Activated CD4-positive, alpha-beta T cell treated with anti-CD3 and anti-CD28 coated beads for 36 hours (primary cell): ENCODE data around the gene TCF25. TPM values are rescaled to one million over a fixed set of nuclear protein-coding genes. Genes with fewer than 3 reads are reported as not detected.
"Not testable (repeated sequence)": the region's sequence is repeated elsewhere in the genome, so short reads cannot be mapped to it uniquely, and the experiment has no call there.

Experiments
- ATAC-seq: fragments of 200-7000 bp; cut with Tn5 transposase; one replicate; pipeline ENCODE4 v1.10.0; 2021; ENCODE audit warnings: mild to moderate bottlenecking, moderate library complexity
- CTCF ChIA-PET: fragments of 350-600 bp; sonication (Branson Sonifier 250); formaldehyde crosslinking; loops from one replicate; lab custom pipeline; 2021; ENCODE audit warnings: antibody characterized with exemption; lab: Charles Lee
- POLR2A ChIA-PET: fragments of 350-600 bp; sonication (Branson Sonifier 250); formaldehyde crosslinking; loops from one replicate; lab custom pipeline; 2021; ENCODE audit warnings: antibody characterized with exemption, inconsistent platforms; lab: Charles Lee
- DNase-seq: peaks from one replicate; pipeline ENCODE4 v3.0.0-alpha.2; 2020
- H3K27ac Mint-ChIP-seq: one replicate; pipeline ENCODE4 v1.8.0; 2021; ENCODE audit warnings: mixed read lengths
- H3K27me3 Mint-ChIP-seq: one replicate; pipeline ENCODE4 v1.8.0; 2021; ENCODE audit warnings: mixed read lengths
- H3K36me3 Mint-ChIP-seq: one replicate; pipeline ENCODE4 v1.8.0; 2021; ENCODE audit warnings: low read depth, mixed read lengths
- H3K4me1 Mint-ChIP-seq: one replicate; pipeline ENCODE4 v1.8.0; 2021; ENCODE audit warnings: mixed read lengths
- H3K4me3 Mint-ChIP-seq: one replicate; pipeline ENCODE4 v1.8.0; 2021; ENCODE audit warnings: mild to moderate bottlenecking, moderate library complexity, mixed read lengths
- H3K9me3 Mint-ChIP-seq: one replicate; pipeline ENCODE4 v1.8.0; 2021; ENCODE audit warnings: low read depth, mixed read lengths
- intact Hi-C, 2 experiments: fragments of 100-400 bp; cut with DNase I in 1 of 2; cut with micrococcal nuclease in 1 of 2; formaldehyde crosslinking; loops; one replicate each; pipeline versions ENCODE4 v1.14.2 to v1.15.1; 2022 to 2024; cut with DNase I, micrococcal nuclease
- total RNA-seq, 2 experiments: library from RNA; stranded (reverse); gene quantifications; one replicate each; pipeline ENCODE4 v1.2.3, GENCODE V29; 2021

TCF25 gene
- total RNA-seq, 2 experiments from 2014 or later, result 122 to 133 TPM

DNA sequence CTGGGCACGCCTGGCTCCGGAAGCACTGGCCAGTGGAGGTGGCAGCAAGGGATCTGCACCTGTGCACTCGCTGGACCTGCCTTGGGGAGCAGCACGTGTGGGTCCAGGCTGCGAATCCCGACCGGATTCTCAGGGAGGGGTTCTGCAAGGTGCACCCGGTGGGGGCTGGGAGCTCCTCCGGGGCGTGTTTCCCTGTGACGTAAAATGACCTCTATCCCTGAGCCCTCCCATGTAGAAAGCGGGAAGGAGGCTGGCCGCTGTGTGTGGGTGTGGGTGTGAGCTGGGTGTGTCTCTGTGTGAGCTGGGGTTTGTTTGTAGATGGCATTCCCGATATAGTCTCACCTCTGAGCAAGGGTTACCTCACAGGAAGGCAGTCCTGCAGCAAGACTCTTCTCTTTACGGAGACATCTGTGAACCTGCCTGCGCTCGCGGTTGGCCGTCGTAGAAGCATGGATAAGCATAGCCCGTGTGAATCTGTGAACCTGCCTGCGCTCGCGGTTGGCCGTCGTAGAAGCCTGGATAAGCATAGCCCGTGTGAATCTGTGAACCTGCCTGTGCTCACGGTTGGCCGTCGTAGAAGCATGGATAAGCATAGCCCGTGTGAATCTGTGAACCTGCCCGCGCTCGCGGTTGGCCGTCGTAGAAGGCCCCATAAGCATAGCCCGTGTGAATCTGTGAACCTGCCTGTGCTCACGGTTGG, 39.6 kb upstream of the TCF25 start:
- H3K36me3 Mint-ChIP-seq, POLR2A ChIA-PET, H3K27me3 Mint-ChIP-seq, H3K27ac Mint-ChIP-seq, H3K9me3 Mint-ChIP-seq, H3K4me3 Mint-ChIP-seq, ATAC-seq, intact Hi-C loops, DNase-seq: not testable (repeated sequence)
- CTCF ChIA-PET, result interaction anchor here (0.6 kb wide), 1 partner anchor 233 kb away, joined by 3 read pairs; no protein-coding TSS in a partner anchor
- peaks cover 14% of the 10 kb centered on the region for H3K4me1 Mint-ChIP-seq

DNA sequence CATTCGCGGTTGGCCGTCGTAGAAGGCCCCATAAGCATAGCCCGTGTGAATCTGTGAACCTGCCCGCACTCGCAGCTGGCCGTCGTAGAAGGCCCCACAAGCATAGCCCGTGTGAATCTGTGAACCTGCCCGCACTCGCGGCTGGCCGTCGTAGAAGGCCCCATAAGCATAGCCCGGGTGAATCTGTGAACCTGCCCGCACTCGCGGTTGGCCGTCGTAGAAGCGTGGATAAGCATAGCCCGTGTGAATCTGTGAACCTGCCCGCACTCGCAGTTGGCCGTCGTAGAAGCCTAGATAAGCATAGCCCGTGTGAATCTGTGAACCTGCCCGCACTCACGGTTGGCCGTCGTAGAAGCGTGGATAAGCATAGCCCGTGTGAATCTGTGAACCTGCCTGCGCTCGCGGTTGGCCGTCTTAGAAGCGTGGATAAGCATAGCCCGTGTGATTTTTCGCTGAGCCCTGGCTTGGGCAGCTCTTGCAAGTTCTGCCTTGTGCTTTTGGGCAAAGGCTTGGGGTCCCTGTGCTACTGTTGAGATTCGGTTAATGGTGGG, 38.5 kb upstream of the TCF25 start:
- H3K4me1 Mint-ChIP-seq, result peaks cover 14% of the 10 kb centered on the region
- ATAC-seq, H3K27ac Mint-ChIP-seq, DNase-seq, H3K27me3 Mint-ChIP-seq, H3K36me3 Mint-ChIP-seq, POLR2A ChIA-PET, intact Hi-C loops, H3K4me3 Mint-ChIP-seq, H3K9me3 Mint-ChIP-seq, CTCF ChIA-PET: not testable (repeated sequence)

- H3K4me1 Mint-ChIP-seq, result peaks cover 16% of the 10 kb centered on the region
- intact Hi-C loops, H3K9me3 Mint-ChIP-seq, H3K27ac Mint-ChIP-seq, DNase-seq, H3K4me3 Mint-ChIP-seq, H3K27me3 Mint-ChIP-seq, H3K36me3 Mint-ChIP-seq, POLR2A ChIA-PET, ATAC-seq, CTCF ChIA-PET: not testable (repeated sequence)
Observed at GRCh38 chr16:89836484-89836883, 36.9 kb upstream of the TCF25 start.

DNA sequence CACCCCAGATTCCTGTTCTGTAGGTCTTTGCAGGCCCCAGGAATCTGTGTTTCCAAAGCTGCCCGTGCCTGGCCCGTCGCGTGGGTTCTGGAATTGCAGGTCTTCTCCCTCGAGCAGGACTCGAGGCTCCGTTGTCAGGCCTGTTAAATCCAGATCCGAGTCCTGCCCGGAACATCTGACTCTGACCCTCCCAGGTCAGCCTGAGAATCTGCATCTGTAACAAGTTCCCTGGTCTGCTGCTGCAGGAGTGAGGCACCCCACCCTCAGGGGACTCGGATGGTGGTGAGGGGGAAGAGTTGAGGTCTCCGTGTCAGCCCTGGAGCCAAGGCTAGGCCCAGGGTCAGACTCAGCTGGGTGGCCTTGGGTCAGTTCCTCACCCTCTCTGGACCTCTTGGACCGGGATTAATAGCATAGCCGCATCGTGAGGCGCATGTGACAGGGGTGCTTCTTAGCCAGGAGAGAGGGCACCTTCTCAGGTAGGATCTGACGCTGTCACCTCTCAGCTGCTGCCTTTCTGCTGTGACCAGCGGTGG, 36.3 kb upstream of the TCF25 start:
- Mint-ChIP-seq H3K27ac (peak overlapping the region; percentile 37), H3K9me3 (peaks cover 3% of the 10 kb centered on the region), H3K4me1 (peaks cover 16% of the 10 kb centered on the region), H3K4me3 (no peak overlapping the region), H3K27me3 (no peaks in the 10 kb centered on the region), H3K36me3 (no peaks in the 10 kb centered on the region)
- POLR2A ChIA-PET, result interaction anchor here (0.7 kb wide), 2 partner anchors 141 to 899 kb away, joined by 3 to 5 read pairs; no protein-coding TSS in a partner anchor
- CTCF ChIA-PET, result no interaction called here
- DNase-seq (no peak), ATAC-seq (peak; percentile 8)
- intact Hi-C loops, result no loop called here

DNA sequence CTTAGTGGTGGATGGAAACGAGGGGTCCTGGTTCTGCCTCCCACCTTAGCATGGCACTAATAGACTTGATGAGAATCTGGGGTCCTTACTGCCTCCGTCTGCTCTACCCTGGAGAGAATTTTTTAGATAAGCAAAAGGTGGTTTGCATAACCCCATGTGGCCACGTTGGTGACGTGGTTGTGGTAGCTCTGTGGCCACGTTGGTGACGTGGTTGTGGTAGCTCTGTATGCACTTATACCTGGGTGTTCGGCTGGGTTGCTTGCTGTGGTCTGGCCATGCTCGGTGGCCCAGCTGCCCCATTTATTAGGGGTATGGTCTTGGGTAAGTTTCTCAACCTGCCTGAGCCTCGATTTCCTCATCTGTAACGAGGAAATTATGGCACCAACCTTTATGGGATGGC, 32.1 kb upstream of the TCF25 start:
- H3K27ac Mint-ChIP-seq, result no peak overlapping the region
- peaks cover 24% of the 10 kb centered on the region for H3K4me1 Mint-ChIP-seq
- intact Hi-C loops, result no loop called here
- no peaks in the 10 kb centered on the region for H3K27me3 Mint-ChIP-seq
- no peaks in the 10 kb centered on the region for H3K9me3 Mint-ChIP-seq
- CTCF ChIA-PET, result no interaction called here
- H3K4me3 Mint-ChIP-seq, result no peak overlapping the region
- ATAC-seq, result peak; percentile 37
- DNase-seq, result peak; percentile 60
- no peaks in the 10 kb centered on the region for H3K36me3 Mint-ChIP-seq
- POLR2A ChIA-PET, result no interaction called here

DNA sequence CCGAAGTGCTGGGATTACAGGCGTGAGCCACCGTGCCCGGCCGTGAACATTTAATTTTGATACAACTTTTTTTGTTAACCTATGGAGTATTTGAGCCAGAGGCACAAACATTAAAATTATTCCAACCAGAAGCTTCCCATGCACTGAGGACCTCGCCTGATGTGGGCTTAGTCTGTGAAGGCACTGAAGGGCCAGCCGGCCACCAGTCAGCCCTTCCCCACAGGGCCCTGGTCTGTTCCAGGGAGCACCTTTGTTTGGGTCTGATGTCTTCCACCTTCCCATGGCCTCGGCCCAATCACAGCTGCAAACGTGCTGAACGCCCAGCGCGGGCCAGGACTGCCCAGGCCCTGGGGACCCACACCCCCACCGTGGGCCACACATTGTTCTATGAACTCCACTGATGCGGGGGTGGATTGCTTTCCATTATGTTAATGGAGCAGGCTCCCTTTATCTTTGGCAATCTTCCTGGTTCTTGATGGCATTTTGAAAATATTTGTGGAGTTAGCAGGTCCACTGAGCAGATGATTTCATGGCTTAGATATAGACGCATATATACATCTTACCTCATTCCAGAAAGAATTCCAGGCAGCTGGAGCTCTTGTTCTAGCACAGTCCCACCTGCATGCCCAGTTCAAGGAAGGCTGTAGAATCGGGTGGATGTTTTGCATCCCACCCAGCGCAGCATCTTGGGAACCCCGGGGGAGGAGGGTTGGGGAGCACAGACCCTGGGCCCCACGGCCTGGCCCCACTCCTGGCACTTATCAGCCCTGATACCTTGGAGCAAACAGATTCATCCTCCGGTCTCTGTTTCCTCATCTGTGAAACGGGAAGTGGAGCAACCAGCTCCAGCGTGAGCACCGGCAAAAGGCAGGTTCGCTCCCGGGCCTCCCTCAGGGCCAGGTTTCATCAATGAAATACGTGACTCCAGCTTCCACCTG, 30.7 kb upstream of the TCF25 start:
- ChIA-PET CTCF (no interaction called here), POLR2A (no interaction called here)
- intact Hi-C loops, result no loop called here
- no peak overlapping the region for H3K4me3 Mint-ChIP-seq
- H3K36me3 Mint-ChIP-seq, result no peaks in the 10 kb centered on the region
- H3K4me1 Mint-ChIP-seq, result peaks cover 17% of the 10 kb centered on the region
- no peaks in the 10 kb centered on the region for H3K27me3 Mint-ChIP-seq
- DNase-seq, result no peak
- H3K27ac Mint-ChIP-seq, result no peak overlapping the region
- H3K9me3 Mint-ChIP-seq, result no peaks in the 10 kb centered on the region
- ATAC-seq, result no peak

GRCh38 chr16:89843409-89844350, 29.7 kb upstream of the TCF25 start:
- ChIA-PET CTCF (no interaction called here), POLR2A (no interaction called here)
- H3K4me1 Mint-ChIP-seq, result peaks cover 11% of the 10 kb centered on the region
- H3K36me3 Mint-ChIP-seq, result no peaks in the 10 kb centered on the region
- DNase-seq (no peak), ATAC-seq (no peak)
- H3K4me3 Mint-ChIP-seq, result no peak overlapping the region
- H3K9me3 Mint-ChIP-seq, result no peaks in the 10 kb centered on the region
- intact Hi-C loops, result no loop called here
- no peaks in the 10 kb centered on the region for H3K27me3 Mint-ChIP-seq
- H3K27ac Mint-ChIP-seq, result no peak overlapping the region

- POLR2A ChIA-PET, result no interaction called here
Observed at GRCh38 chr16:89844739-89845339, 28.6 kb upstream of the TCF25 start.

DNA sequence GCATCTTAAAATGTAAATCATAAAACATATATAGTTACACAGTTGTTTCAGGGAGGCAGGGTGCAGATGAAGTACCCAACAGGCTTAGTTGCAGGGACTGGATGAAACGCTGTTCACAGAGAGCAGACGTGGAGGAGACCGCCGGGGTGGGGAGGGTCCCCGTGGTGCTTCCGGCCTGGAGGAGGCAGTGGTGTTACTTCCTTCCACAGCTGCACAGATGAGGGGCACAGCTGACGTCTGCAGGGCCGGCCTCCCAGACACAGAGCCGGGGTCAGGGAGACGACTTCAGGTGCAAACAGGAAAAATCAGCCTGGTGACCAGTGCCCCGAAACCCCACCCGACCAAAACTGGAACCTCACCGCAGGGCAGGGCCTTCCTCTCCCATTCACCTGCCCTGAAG, 28.0 kb upstream of the TCF25 start:
- ATAC-seq (peak; percentile 47), DNase-seq (peak; percentile 34)
- Mint-ChIP-seq H3K27ac (no peak overlapping the region), H3K27me3 (no peaks in the 10 kb centered on the region), H3K4me3 (no peak overlapping the region), H3K36me3 (no peaks in the 10 kb centered on the region), H3K9me3 (no peaks in the 10 kb centered on the region), H3K4me1 (peaks cover 10% of the 10 kb centered on the region)
- ChIA-PET CTCF (interaction anchor here (1.0 kb wide), 1 partner anchor 65 kb away, joined by 3 read pairs; no protein-coding TSS in a partner anchor), POLR2A (no interaction called here)
- intact Hi-C loops, result no loop called here

More at GRCh38 chr16:89844739-89845339, 28.6 kb upstream of the TCF25 start:
- Mint-ChIP-seq H3K4me3 (no peak overlapping the region), H3K9me3 (no peaks in the 10 kb centered on the region), H3K36me3 (no peaks in the 10 kb centered on the region), H3K27me3 (no peaks in the 10 kb centered on the region), H3K27ac (no peak overlapping the region), H3K4me1 (peaks cover 10% of the 10 kb centered on the region)
- CTCF ChIA-PET, result interaction anchor here (1.0 kb wide), 1 partner anchor 65 kb away, joined by 3 read pairs; no protein-coding TSS in a partner anchor
- DNase-seq (no peak), ATAC-seq (no peak)
- intact Hi-C loops, result no loop called here

DNA sequence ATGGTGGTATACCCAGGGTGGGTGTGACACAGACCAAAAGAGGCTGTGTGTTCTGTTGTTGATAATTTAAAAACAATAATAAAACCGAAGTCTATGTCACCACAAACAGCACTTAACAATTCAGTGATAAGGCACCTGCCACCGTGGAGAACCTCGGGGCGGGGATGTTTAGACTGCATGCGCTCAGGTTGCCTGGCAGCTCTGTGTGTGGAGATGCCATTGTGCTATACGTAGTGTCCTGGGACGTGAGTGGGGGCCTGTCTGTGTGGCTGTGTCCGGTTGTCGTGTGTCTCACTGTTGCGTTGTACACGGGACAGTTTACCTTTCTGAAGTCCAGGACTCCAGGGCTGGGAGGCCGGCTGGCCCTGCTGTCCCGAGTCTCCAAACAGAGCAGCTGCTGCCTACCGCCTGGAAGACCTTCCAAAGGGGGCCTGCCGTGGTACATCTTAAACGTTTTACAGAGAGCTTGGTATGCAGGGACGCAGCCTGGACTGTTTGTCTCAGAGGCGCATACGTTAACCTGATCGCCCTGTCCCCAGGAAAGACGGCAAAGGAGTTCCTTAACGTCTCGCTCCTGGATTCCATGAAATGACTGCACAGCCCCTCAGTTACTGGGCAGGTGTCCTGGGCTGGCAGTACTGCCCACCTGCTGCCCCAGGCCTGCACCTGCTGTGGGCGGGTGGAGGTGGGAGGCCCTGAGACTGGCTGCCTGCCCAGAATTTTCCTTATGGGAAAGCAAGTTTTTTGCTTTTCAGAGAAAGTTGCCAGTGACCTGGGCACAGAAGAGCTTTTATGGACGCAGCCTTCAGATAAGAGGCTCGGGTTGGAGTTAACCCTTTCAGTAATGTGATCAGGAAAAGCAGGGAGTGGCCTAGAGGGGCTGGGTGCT, 26.1 kb upstream of the TCF25 start:
- H3K4me3 Mint-ChIP-seq, result no peak overlapping the region
- intact Hi-C loops, result no loop called here
- H3K36me3 Mint-ChIP-seq, result no peaks in the 10 kb centered on the region
- H3K27me3 Mint-ChIP-seq, result no peaks in the 10 kb centered on the region
- ATAC-seq (no peak), DNase-seq (no peak)
- H3K9me3 Mint-ChIP-seq, result no peaks in the 10 kb centered on the region
- peaks cover 8% of the 10 kb centered on the region for H3K4me1 Mint-ChIP-seq
- ChIA-PET POLR2A (no interaction called here), CTCF (no interaction called here)
- H3K27ac Mint-ChIP-seq, result no peak overlapping the region
